IPS-15b (cell line): Measurements from ENCODE around the gene OBI1.
A peak's percentile ranks its signal among the peaks of the same experiment; 100 is the strongest.

Experiments used
- H3K27me3 ChIP-seq: one replicate; pipeline ENCODE4 v1.6.1; 2013; ENCODE audit warnings: low read length; ENCODE audit not compliant: control insufficient read depth, insufficient read depth
- H3K36me3 ChIP-seq: one replicate; pipeline ENCODE4 v1.6.1; 2013; ENCODE audit warnings: low read length; ENCODE audit not compliant: control insufficient read depth, insufficient read depth
- H3K4me1 ChIP-seq: one replicate; pipeline ENCODE4 v1.6.1; 2013; ENCODE audit warnings: mild to moderate bottlenecking, low read length; ENCODE audit not compliant: control insufficient read depth, insufficient read depth
- H3K4me3 ChIP-seq: one replicate; pipeline ENCODE4 v1.5.1; 2013; ENCODE audit warnings: low read depth, low read length
- H3K9ac ChIP-seq: one replicate; pipeline ENCODE4 v1.6.1; 2013; ENCODE audit warnings: low read depth, mild to moderate bottlenecking, low read length
- H3K9me3 ChIP-seq: one replicate; pipeline ENCODE4 v1.6.1; 2013; ENCODE audit warnings: mild to moderate bottlenecking, low read length; ENCODE audit not compliant: control insufficient read depth, insufficient read depth

Gene OBI1, protein sequence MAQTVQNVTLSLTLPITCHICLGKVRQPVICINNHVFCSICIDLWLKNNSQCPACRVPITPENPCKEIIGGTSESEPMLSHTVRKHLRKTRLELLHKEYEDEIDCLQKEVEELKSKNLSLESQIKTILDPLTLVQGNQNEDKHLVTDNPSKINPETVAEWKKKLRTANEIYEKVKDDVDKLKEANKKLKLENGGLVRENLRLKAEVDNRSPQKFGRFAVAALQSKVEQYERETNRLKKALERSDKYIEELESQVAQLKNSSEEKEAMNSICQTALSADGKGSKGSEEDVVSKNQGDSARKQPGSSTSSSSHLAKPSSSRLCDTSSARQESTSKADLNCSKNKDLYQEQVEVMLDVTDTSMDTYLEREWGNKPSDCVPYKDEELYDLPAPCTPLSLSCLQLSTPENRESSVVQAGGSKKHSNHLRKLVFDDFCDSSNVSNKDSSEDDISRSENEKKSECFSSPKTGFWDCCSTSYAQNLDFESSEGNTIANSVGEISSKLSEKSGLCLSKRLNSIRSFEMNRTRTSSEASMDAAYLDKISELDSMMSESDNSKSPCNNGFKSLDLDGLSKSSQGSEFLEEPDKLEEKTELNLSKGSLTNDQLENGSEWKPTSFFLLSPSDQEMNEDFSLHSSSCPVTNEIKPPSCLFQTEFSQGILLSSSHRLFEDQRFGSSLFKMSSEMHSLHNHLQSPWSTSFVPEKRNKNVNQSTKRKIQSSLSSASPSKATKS

DNA sequence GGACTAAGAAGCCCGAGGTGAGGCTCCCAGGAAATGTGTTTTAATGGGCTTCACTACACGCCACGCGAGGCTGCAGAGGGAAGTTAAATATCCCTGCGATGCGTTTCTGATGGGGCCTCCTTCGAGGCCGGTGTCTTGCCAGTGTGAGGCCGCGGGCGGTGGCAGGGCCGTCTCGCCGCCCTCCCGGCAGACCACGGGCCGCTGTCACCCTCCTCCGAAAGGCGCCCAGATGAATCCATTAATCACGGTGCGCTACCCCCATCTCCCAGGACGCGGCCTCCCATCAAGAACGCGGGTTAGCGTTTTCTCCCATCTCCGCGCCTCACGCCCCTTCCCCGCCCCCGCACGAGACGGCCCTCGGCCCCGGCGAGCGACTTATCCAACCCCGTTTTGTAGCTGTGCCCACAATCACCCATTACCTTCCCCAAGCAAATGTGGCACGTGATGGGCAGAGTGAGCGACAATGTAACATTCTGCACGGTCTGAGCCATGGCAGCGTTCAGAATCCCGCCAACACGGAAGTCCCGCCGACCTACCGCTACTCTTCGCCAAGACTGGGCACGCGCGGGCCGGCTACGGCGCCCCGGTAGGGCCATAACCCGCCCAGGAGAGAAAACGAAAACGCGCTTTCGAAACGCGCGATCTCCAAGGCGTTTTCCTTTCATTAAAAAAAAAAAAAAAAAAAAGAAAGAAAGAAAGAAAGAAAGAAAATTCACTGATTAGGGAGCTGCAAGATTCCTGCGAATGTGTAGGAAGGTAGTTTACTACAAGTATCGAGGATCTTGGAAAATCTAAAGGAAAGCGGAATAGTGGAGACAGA lies at the start of gene OBI1:
TSS of gene OBI1 (minus strand) at position 526 of the 820 bp plus-strand sequence. CDS start at position 491, 35 bp downstream.
- Histone ChIP-seq H3K4me1 (peaks cover 24% of the 10 kb centered on the region), H3K9me3 (no peaks in the 10 kb centered on the region), H3K4me3 (peak within 1 kb of the TSS; percentile 90), H3K36me3 (no peaks in the 10 kb centered on the region), H3K27me3 (no peaks in the 10 kb centered on the region), H3K9ac (peak within 1 kb of the TSS; percentile 82)

DNA sequence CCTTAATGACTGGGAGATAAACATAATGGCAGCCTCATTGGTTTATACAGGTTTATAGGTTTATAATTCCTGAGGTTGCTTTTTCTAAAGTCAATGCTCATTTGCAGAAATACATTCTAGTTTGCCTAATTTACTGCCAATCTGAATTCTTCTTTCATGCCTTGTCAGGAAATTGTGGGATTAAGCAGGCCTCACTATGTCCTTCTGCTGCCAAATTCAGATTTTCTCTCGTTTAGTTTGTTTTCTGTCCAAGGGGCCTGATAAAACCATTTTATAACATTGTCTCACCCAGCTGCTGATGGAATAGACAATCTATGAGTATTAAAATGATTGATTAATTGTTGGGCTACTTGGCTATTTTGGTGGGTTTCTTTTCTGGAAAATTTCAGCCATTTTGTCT lies 42.4 kb upstream of the OBI1 start:
- Histone ChIP-seq H3K27me3 (no peaks in the 10 kb centered on the region), H3K9ac (no peak overlapping the region), H3K4me3 (no peak overlapping the region), H3K9me3 (no peaks in the 10 kb centered on the region), H3K4me1 (no peaks in the 10 kb centered on the region), H3K36me3 (no peaks in the 10 kb centered on the region)

DNA sequence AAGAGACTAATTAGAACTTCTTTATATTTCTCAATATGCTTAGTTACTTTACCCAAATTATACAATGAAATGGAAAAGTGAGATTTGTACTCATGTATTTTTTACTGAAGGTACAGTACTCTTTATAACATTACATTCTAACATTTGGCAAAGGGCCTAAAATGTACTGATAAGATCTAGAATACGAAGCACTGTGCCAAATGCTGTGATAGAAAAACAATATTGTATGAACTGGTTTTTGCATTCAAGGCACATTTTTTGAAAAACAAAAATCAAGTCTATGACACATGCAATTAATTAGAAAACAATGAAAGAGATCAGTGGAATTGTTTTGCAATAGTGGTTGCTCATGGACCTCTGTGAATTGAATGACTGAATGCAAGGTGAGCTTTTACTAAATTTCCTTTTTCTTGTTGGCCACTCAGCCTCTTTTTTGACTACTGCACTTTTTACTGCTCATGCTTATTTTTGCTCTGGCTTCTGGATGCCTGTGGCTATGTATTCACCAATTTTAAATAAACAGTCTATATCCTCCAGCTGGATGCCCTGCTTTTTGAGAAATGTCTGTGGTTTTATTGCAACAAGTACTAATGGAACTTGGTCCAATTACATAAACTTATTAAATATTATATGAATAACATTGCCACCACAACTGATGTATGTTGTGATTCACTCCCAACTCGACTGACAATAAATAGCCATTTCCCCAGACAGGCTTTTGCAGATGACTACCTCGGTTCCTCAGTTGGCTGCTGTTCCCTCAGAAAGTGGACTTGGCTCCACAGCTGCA lies 41.4 kb upstream of the OBI1 start:
- Histone ChIP-seq H3K9ac (no peak overlapping the region), H3K27me3 (no peaks in the 10 kb centered on the region), H3K36me3 (no peaks in the 10 kb centered on the region), H3K4me3 (no peak overlapping the region), H3K9me3 (no peaks in the 10 kb centered on the region), H3K4me1 (no peaks in the 10 kb centered on the region)

DNA sequence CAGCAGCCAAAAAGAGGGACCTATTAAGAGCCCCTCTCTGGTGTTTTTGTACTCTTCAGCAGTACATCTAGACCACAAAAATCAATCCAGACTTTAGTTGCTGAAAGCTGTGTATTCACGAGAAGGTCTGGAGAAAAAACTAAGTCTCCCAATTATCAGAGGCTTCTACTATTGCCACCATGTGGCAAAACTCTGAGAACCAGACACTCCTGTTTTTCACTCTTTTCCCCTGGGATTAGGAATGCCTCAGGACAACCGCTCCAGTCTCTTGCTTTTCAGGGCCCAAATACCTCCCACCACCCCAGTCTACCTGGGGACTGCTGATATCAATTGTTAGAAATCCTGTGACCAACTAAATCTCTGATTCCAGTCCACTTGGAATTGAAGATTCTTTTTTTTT lies 30.1 kb upstream of the OBI1 start:
- Histone ChIP-seq H3K27me3 (no peaks in the 10 kb centered on the region), H3K36me3 (no peaks in the 10 kb centered on the region), H3K9me3 (no peaks in the 10 kb centered on the region), H3K9ac (no peak overlapping the region), H3K4me3 (no peak overlapping the region), H3K4me1 (no peaks in the 10 kb centered on the region)

DNA sequence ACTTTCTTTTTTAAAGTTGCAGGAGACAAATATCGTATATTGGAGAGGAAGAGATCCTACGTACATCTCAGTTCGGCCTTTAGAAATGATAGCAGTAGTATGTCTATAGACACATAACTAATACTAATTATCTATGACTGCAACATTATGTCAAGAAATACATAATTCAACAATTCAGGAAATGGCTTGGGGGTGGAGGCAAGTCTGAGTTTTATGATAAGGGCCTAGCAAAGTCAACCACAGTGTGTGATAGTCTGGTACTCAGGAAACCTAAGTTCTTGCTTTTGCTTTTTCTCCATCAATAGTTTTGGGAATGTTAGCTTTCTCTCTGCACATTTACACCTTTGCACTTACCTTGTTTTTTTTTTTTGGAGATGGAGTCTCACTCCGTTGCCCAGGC lies 27.5 kb upstream of the OBI1 start:
- H3K4me1 ChIP-seq, result no peaks in the 10 kb centered on the region
- no peak overlapping the region for H3K4me3 ChIP-seq
- no peaks in the 10 kb centered on the region for H3K27me3 ChIP-seq
- no peaks in the 10 kb centered on the region for H3K36me3 ChIP-seq
- H3K9me3 ChIP-seq, result no peaks in the 10 kb centered on the region
- no peak overlapping the region for H3K9ac ChIP-seq

DNA sequence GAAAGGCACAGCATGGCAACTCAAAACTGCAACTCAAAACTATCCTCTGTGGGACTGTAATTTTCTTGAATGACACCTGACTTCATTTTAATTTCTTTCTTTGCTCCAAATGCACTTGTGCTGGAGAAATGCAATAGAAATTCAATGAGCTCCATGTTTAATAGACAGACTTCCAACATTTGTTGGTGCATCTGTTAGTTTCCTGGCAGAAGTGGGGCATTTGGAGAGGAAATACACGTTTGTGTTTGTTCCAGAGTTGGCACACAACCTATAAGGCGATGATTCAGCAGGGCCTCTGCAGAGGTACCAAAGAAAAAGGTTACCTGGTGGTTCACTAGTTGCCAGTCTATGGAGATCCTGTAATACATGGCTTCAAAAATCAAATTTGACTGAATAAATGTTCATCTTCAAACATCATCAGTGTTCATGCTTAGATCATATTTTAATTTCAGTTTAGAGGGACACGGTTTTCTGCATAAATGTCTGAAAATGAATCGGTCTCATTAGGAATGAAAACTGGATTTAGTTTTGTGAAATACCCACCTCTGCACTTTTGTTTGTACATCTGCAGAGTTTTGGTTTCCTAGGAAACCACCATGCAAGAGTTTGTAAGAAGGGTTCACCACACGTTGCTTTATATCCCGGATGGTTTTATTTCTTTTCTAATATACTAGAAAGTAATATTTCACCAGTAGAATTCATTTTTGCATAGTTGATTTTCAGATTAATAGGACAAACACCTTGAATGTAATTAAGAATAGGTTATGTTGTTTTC lies 21.8 kb upstream of the OBI1 start:
- no peak overlapping the region for H3K9ac ChIP-seq
- H3K27me3 ChIP-seq, result no peaks in the 10 kb centered on the region
- no peaks in the 10 kb centered on the region for H3K36me3 ChIP-seq
- no peak overlapping the region for H3K4me3 ChIP-seq
- no peaks in the 10 kb centered on the region for H3K4me1 ChIP-seq
- no peaks in the 10 kb centered on the region for H3K9me3 ChIP-seq

DNA sequence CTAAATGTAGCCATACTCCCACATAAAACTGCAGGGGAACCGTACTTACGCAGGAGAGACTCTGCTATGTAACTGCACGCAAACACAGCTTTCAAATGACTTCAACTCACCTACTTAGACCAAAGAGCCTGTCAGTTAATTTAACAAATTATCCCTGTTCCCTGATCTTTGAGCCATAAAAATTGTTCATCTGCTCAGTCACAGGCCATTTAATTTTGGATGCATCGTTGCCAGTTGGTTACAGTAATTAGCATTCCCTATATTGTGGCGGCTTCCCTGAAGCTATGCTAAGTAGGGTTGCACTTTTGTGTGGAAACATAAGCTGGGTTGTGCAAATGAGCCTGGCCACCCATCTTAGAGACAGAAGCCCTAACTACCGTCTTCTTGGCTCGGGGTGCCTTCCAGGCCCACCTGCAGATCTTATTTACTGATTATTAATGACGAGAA lies 21.2 kb upstream of the OBI1 start:
- Histone ChIP-seq H3K9ac (no peak overlapping the region), H3K36me3 (no peaks in the 10 kb centered on the region), H3K9me3 (no peaks in the 10 kb centered on the region), H3K4me1 (no peaks in the 10 kb centered on the region), H3K4me3 (no peak overlapping the region), H3K27me3 (no peaks in the 10 kb centered on the region)

DNA sequence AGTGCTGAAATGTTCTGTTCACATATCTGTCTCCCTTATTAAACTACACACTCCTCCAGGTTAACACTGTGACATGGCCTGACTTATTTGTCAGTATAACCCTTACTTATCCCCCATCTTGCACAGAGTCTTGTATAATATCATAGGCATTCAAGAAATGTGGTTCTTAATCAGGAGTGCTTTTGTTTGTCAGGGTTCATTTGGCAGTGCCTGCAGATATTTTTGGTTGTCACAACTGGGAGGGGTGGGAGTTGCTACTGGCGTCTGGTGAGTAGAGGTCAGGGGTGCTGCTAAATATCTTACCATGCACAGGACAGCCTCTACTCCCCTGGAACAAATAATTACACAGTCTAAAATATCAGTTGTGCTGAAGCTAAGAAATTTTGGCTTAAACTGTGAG lies 20.4 kb upstream of the OBI1 start:
- Histone ChIP-seq H3K9ac (no peak overlapping the region), H3K9me3 (no peaks in the 10 kb centered on the region), H3K4me3 (no peak overlapping the region), H3K36me3 (no peaks in the 10 kb centered on the region), H3K4me1 (no peaks in the 10 kb centered on the region), H3K27me3 (no peaks in the 10 kb centered on the region)

DNA sequence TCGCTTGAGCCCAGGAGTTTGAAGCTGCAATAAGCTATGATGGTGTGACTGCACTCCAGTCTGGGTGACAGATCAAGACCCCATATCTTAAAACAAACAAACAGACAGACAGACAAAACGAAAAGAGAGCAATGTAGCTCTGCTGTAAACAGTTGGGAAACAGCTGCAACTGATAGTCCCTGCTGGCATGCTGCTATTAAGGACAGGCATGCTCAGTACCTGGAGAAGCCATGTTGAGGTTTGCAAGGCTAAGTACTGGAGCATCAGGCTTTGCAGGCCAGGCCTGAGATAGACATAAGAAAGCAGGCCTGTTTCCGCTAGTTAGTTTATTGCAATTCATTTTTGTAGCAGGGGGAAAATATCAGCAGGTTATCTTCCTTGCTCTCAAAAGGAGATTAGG lies 16.2 kb upstream of the OBI1 start:
- H3K27me3 ChIP-seq, result no peaks in the 10 kb centered on the region

DNA sequence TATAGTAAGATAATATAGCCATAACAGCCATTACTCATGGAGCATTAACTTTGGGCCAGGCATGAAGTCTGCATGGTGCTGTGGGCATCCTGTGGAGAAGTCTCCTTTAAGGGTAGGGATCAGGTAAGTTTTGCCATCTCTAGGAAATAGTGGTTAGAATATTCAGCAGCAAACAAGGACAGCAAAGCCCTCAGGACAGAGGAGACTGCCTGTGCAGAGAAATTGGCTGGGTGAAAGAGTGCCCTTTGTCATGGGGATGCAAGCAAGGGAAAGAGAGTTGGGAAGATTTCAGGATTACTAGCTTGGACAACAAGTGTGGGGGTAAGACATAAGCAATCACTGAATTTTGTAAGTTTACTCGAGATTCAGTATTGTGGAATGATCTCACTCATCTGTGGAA lies 15.7 kb upstream of the OBI1 start:
- no peaks in the 10 kb centered on the region for H3K27me3 ChIP-seq
- no peaks in the 10 kb centered on the region for H3K4me1 ChIP-seq
- H3K4me3 ChIP-seq, result no peak overlapping the region
- H3K36me3 ChIP-seq, result no peaks in the 10 kb centered on the region
- no peak overlapping the region for H3K9ac ChIP-seq
- H3K9me3 ChIP-seq, result no peaks in the 10 kb centered on the region

More for the DNA sequence above, 16.2 kb upstream of the OBI1 start:
- Histone ChIP-seq H3K9me3 (no peaks in the 10 kb centered on the region), H3K9ac (no peak overlapping the region), H3K4me1 (no peaks in the 10 kb centered on the region), H3K36me3 (no peaks in the 10 kb centered on the region), H3K4me3 (no peak overlapping the region)
